Uterine smooth muscle cell (primary cell): ENCODE data around the gene EPG5. TPM values are rescaled to one million over a fixed set of nuclear protein-coding genes. Genes with fewer than 3 reads are reported as not detected.

Experiments used
- total RNA-seq: library from RNA; depleted of rRNA; stranded (reverse); fragments of >200 nt; gene quantifications from 2 replicates; pipeline ENCODE4 v1.2.3, GENCODE V29; 2014

Gene EPG5, protein sequence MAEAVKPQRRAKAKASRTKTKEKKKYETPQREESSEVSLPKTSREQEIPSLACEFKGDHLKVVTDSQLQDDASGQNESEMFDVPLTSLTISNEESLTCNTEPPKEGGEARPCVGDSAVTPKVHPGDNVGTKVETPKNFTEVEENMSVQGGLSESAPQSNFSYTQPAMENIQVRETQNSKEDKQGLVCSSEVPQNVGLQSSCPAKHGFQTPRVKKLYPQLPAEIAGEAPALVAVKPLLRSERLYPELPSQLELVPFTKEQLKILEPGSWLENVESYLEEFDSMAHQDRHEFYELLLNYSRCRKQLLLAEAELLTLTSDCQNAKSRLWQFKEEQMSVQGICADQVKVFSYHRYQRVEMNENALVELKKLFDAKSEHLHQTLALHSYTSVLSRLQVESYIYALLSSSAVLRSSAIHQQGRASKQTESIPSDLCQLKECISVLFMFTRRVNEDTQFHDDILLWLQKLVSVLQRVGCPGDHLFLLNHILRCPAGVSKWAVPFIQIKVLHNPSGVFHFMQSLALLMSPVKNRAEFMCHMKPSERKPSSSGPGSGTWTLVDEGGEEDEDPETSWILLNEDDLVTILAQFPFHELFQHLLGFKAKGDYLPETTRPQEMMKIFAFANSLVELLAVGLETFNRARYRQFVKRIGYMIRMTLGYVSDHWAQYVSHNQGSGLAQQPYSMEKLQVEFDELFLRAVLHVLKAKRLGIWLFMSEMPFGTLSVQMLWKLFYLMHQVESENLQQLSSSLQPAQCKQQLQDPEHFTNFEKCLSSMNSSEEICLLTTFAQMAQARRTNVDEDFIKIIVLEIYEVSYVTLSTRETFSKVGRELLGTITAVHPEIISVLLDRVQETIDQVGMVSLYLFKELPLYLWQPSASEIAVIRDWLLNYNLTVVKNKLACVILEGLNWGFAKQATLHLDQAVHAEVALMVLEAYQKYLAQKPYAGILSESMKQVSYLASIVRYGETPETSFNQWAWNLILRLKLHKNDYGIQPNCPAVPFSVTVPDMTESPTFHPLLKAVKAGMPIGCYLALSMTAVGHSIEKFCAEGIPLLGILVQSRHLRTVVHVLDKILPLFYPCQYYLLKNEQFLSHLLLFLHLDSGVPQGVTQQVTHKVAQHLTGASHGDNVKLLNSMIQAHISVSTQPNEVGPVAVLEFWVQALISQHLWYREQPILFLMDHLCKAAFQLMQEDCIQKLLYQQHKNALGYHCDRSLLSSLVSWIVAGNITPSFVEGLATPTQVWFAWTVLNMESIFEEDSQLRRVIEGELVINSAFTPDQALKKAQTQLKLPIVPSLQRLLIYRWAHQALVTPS (N-terminal part only)
- total RNA-seq: 53.5 and 62.5 TPM in 2 replicates

GRCh38 chr18:45967007-45967706, at the start of gene EPG5:
Gene EPG5 (minus strand): TSS chr18:45967329. CDS start chr18:45967239, 90 bp downstream.

GRCh38 chr18:45825258-45826044, 141.7 kb downstream of the EPG5 start, which contains the start of gene SIGLEC15:
Gene SIGLEC15 (plus strand): TSS chr18:45825675. CDS start chr18:45825729, 54 bp downstream.

Other genes with a start within 250 kb of the EPG5 start
- 13.3 and 34.7 TPM in 2 replicates for gene SLC14A1, start 243.1 kb downstream of the EPG5 start, total RNA-seq
- gene SIGLEC15, start 141.7 kb downstream of the EPG5 start, total RNA-seq: 0.87 and 1.2 TPM in 2 replicates
- 3.1 and 4.0 TPM in 2 replicates for gene PSTPIP2, start 104.9 kb upstream of the EPG5 start, total RNA-seq
- 828 and 1,148 TPM in 2 replicates for gene ATP5F1A, start 131.0 kb upstream of the EPG5 start, total RNA-seq
- 37.9 and 77.0 TPM in 2 replicates for gene HAUS1, start 137.1 kb upstream of the EPG5 start, total RNA-seq